ENCODE data around the gene ZNF320.
"Not testable (repeated sequence)": the region's sequence is repeated elsewhere in the genome, so short reads cannot be mapped to it uniquely, and the experiment has no call there.

Gene ZNF320

GRCh38 chr19:52896431-52897137 is 851 bp downstream of the ZNF320 start:
- Histone ChIP-seq H3K4me1 (no peaks in the 10 kb centered on the region), H3K4me3 (no peak overlapping the region), H3K27me3 (ENCODE audit: low read depth) (no peaks in the 10 kb centered on the region), H3K36me3 (replicated peaks) (no peaks in the 10 kb centered on the region), H3K9me3 (no peaks in the 10 kb centered on the region)
- in situ Hi-C loops (cut with MboI; ENCODE audit: low sequenced_read_pairs) = no loop called here
- DNase-seq (ENCODE audit: low spot score in 2 of 2) = no peak

GRCh38 chr19:52891336-52891735 is 6.1 kb downstream of the ZNF320 start:
- no peak for DNase-seq (ENCODE audit: low spot score in 2 of 2)
- H3K9me3 ChIP-seq = no peaks in the 10 kb centered on the region
- in situ Hi-C loops (cut with MboI; ENCODE audit: low sequenced_read_pairs) = no loop called here
- H3K4me1 ChIP-seq = no peaks in the 10 kb centered on the region
- no peaks in the 10 kb centered on the region for H3K27me3 ChIP-seq (ENCODE audit: low read depth)
- no peak overlapping the region for H3K4me3 ChIP-seq
- no peaks in the 10 kb centered on the region for H3K36me3 ChIP-seq (replicated peaks)

DNA sequence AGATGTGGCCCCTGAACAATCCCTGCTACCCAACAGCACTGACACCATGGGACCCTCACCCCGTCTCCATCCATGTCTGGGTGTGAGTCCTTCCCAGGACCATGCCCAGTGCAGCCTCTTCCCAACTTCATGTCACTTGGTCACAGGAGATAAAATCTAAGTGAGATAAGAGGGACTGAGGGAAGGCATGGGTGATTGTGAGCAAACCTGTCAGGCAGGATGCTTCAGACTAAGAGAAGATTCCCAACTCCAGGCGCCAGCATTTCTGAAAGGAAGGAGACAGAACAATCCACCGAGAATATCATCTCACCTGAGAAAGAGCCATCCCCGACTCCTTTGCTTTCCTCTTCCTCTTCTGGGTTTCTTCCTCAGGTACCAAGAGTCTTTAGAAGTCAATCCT is 7.5 kb downstream of the ZNF320 start:
- no peak overlapping the region for H3K4me3 ChIP-seq
- H3K9me3 ChIP-seq = no peaks in the 10 kb centered on the region
- DNase-seq (ENCODE audit: low spot score in 2 of 2) = no peak
- H3K4me1 ChIP-seq = no peaks in the 10 kb centered on the region
- no peaks in the 10 kb centered on the region for H3K27me3 ChIP-seq (ENCODE audit: low read depth)
- H3K36me3 ChIP-seq (replicated peaks) = no peaks in the 10 kb centered on the region
- in situ Hi-C loops (cut with MboI; ENCODE audit: low sequenced_read_pairs) = no loop called here

- no peaks in the 10 kb centered on the region for H3K27me3 ChIP-seq (ENCODE audit: low read depth)
- H3K4me1 ChIP-seq = no peaks in the 10 kb centered on the region
- in situ Hi-C loops (cut with MboI; ENCODE audit: low sequenced_read_pairs) = no loop called here
- no peaks in the 10 kb centered on the region for H3K36me3 ChIP-seq (replicated peaks)
- no peaks in the 10 kb centered on the region for H3K9me3 ChIP-seq
- no peak for DNase-seq (ENCODE audit: low spot score in 2 of 2)
- H3K4me3 ChIP-seq = no peak overlapping the region
These were observed 8.4 kb downstream of the ZNF320 start for GRCh38 chr19:52889076-52889475.

GRCh38 chr19:52880895-52881389 is 16.5 kb downstream of the ZNF320 start:
- no peak for DNase-seq (ENCODE audit: low spot score in 2 of 2)
- Histone ChIP-seq H3K9me3 (no peaks in the 10 kb centered on the region; the same call in none of the 2 replicates), H3K27me3 (ENCODE audit: low read depth) (no peaks in the 10 kb centered on the region), H3K4me3 (no peak overlapping the region), H3K4me1 (no peaks in the 10 kb centered on the region), H3K36me3 (replicated peaks) (no peaks in the 10 kb centered on the region)
- in situ Hi-C loops (cut with MboI; ENCODE audit: low sequenced_read_pairs) = no loop called here

DNA sequence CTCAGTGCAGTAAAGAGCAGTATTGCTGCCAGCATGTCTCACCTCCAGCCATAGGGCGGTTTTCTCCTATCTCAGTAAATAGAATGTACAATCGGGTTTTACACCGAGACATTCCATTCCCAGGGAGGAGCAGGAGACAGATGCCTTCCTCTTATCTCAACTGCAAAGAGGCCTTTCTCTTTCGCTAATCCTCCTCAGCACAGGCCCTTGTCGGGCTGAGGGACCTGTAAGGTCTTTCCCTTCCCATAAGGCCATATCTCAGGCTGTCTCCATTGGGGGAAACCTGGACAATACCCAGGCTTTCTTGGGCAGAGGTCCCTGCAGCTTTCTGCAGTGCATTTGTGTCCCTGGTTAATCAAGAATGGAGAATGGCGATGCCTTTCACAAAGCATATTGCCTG is 24.4 kb downstream of the ZNF320 start:
- in situ Hi-C loops (cut with MboI; ENCODE audit: low sequenced_read_pairs); H3K27me3 ChIP-seq (ENCODE audit: low read depth); H3K36me3 ChIP-seq (replicated peaks); H3K4me1 ChIP-seq; H3K4me3 ChIP-seq; H3K9me3 ChIP-seq; DNase-seq (ENCODE audit: low spot score in 2 of 2): not testable (repeated sequence)

DNA sequence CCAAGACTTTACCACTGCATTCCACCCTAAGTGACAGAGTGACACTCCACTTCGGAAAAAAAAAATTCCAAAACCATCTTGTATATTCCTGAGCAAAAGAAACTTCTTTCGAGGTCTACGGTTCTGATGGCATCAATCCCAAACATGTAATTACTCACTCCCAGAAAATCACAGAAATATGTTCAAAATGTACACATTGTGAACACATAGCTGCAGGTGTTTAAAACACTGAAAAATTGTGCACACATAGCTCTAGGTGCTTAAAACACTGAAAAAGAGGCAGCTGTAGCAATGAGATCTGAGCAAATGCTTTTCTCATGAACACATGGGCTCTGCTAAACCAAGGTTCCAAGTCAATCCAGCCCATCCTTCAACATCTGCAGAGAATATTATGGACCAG is 26.0 kb downstream of the ZNF320 start:
- Histone ChIP-seq H3K36me3 (replicated peaks) (no peaks in the 10 kb centered on the region), H3K4me1 (no peaks in the 10 kb centered on the region), H3K27me3 (ENCODE audit: low read depth) (no peaks in the 10 kb centered on the region), H3K4me3 (no peak overlapping the region), H3K9me3 (no peaks in the 10 kb centered on the region)
- no peak for DNase-seq (ENCODE audit: low spot score in 2 of 2)
- in situ Hi-C loops (cut with MboI; ENCODE audit: low sequenced_read_pairs) = no loop called here

GRCh38 chr19:52868031-52868430 is 29.4 kb downstream of the ZNF320 start:
- DNase-seq (ENCODE audit: low spot score in 2 of 2); H3K27me3 ChIP-seq (ENCODE audit: low read depth); H3K4me3 ChIP-seq; H3K4me1 ChIP-seq; H3K9me3 ChIP-seq; in situ Hi-C loops (cut with MboI; ENCODE audit: low sequenced_read_pairs); H3K36me3 ChIP-seq (replicated peaks): not testable (repeated sequence)

GRCh38 chr19:52857378-52858191 is 39.9 kb downstream of the ZNF320 start, which contains the start of gene ZNF468:
Gene ZNF468, minus strand, starts transcription at chr19:52857619. Its CDS starts 3,347 bp downstream, at chr19:52854272.
- in situ Hi-C loops (cut with MboI; ENCODE audit: low sequenced_read_pairs); H3K9me3 ChIP-seq; H3K4me1 ChIP-seq; H3K36me3 ChIP-seq (replicated peaks); H3K27me3 ChIP-seq (ENCODE audit: low read depth): not testable (repeated sequence)
- H3K4me3 ChIP-seq = peak within 1 kb of the TSS; percentile 64
- peak; percentile 31 to 81 for DNase-seq (ENCODE audit: low spot score in 2 of 2)

GRCh38 chr19:52856540-52857377 is 40.7 kb downstream of the ZNF320 start:
- in situ Hi-C loops (cut with MboI; ENCODE audit: low sequenced_read_pairs); H3K9me3 ChIP-seq; H3K27me3 ChIP-seq (ENCODE audit: low read depth); H3K4me1 ChIP-seq; H3K36me3 ChIP-seq (replicated peaks): not testable (repeated sequence)
- H3K4me3 ChIP-seq = peak overlapping the region; percentile 64
- peak in 1 of 2 experiments; percentile 24 for DNase-seq (ENCODE audit: low spot score in 2 of 2)
